ENCODE measurements around the gene PHF2. TPM values are rescaled to one million over a fixed set of nuclear protein-coding genes. Genes with fewer than 3 reads are reported as not detected.

The PHF2 gene
- total RNA-seq, 1 donor from 2014 or later, result 40.3 TPM

GRCh38 chr9:93624431-93624834, 48.0 kb downstream of the PHF2 start:
- Mint-ChIP-seq H3K27ac (ENCODE audit: unreplicated experiment) (no peak overlapping the region), H3K27me3 (ENCODE audit: unreplicated experiment) (no peaks in the 10 kb centered on the region), H3K36me3 (ENCODE audit: unreplicated experiment) (peaks cover 13% of the 10 kb centered on the region), H3K4me1 (ENCODE audit: unreplicated experiment) (no peaks in the 10 kb centered on the region), H3K4me3 (ENCODE audit: unreplicated experiment) (no peak overlapping the region), H3K9me3 (ENCODE audit: unreplicated experiment) (peaks cover 20% of the 10 kb centered on the region)
- no peak for TF ChIP-seq CTCF (IDR thresholded peaks at IDR 0.05)
- DNase-seq (ENCODE audit: extremely low spot score, unreplicated experiment), result no peak

GRCh38 chr9:93624977-93625376, 48.6 kb downstream of the PHF2 start:
- Mint-ChIP-seq H3K36me3 (ENCODE audit: unreplicated experiment) (peaks cover 13% of the 10 kb centered on the region), H3K4me3 (ENCODE audit: unreplicated experiment) (no peak overlapping the region), H3K27ac (ENCODE audit: unreplicated experiment) (no peak overlapping the region), H3K9me3 (ENCODE audit: unreplicated experiment) (peaks cover 20% of the 10 kb centered on the region), H3K4me1 (ENCODE audit: unreplicated experiment) (no peaks in the 10 kb centered on the region), H3K27me3 (ENCODE audit: unreplicated experiment) (no peaks in the 10 kb centered on the region)
- TF ChIP-seq CTCF (IDR thresholded peaks at IDR 0.05), result no peak
- no peak for DNase-seq (ENCODE audit: extremely low spot score, unreplicated experiment)

- H3K36me3 Mint-ChIP-seq (ENCODE audit: unreplicated experiment), result peaks cover 19% of the 10 kb centered on the region
- no peak for DNase-seq (ENCODE audit: extremely low spot score, unreplicated experiment)
- no peaks in the 10 kb centered on the region for H3K4me1 Mint-ChIP-seq (ENCODE audit: unreplicated experiment)
- H3K4me3 Mint-ChIP-seq (ENCODE audit: unreplicated experiment), result no peak overlapping the region
- no peak for TF ChIP-seq CTCF (IDR thresholded peaks at IDR 0.05)
- no peak overlapping the region for H3K27ac Mint-ChIP-seq (ENCODE audit: unreplicated experiment)
- peaks cover 20% of the 10 kb centered on the region for H3K9me3 Mint-ChIP-seq (ENCODE audit: unreplicated experiment)
- no peaks in the 10 kb centered on the region for H3K27me3 Mint-ChIP-seq (ENCODE audit: unreplicated experiment)
Observed at GRCh38 chr9:93629920-93630319, 53.5 kb downstream of the PHF2 start.

GRCh38 chr9:93630806-93631411, 54.5 kb downstream of the PHF2 start:
- no peak overlapping the region for H3K27ac Mint-ChIP-seq (ENCODE audit: unreplicated experiment)
- H3K4me3 Mint-ChIP-seq (ENCODE audit: unreplicated experiment), result no peak overlapping the region
- H3K9me3 Mint-ChIP-seq (ENCODE audit: unreplicated experiment), result peaks cover 20% of the 10 kb centered on the region
- DNase-seq (ENCODE audit: extremely low spot score, unreplicated experiment), result no peak
- no peak for TF ChIP-seq CTCF (IDR thresholded peaks at IDR 0.05)
- H3K36me3 Mint-ChIP-seq (ENCODE audit: unreplicated experiment), result peaks cover 24% of the 10 kb centered on the region
- no peaks in the 10 kb centered on the region for H3K4me1 Mint-ChIP-seq (ENCODE audit: unreplicated experiment)
- H3K27me3 Mint-ChIP-seq (ENCODE audit: unreplicated experiment), result no peaks in the 10 kb centered on the region

- peaks cover 39% of the 10 kb centered on the region for H3K36me3 Mint-ChIP-seq (ENCODE audit: unreplicated experiment)
- TF ChIP-seq CTCF (IDR thresholded peaks at IDR 0.05), result no peak
- no peak for DNase-seq (ENCODE audit: extremely low spot score, unreplicated experiment)
- H3K27ac Mint-ChIP-seq (ENCODE audit: unreplicated experiment), result no peak overlapping the region
- H3K4me3 Mint-ChIP-seq (ENCODE audit: unreplicated experiment), result no peak overlapping the region
- H3K4me1 Mint-ChIP-seq (ENCODE audit: unreplicated experiment), result no peaks in the 10 kb centered on the region
- no peaks in the 10 kb centered on the region for H3K27me3 Mint-ChIP-seq (ENCODE audit: unreplicated experiment)
- peaks cover 15% of the 10 kb centered on the region for H3K9me3 Mint-ChIP-seq (ENCODE audit: unreplicated experiment)
Observed at GRCh38 chr9:93633492-93634221, 57.3 kb downstream of the PHF2 start.

Measured in osteocyte (in vitro differentiated cells).